Amygdala (tissue), 56 donors: Measurements from ENCODE around the gene C10orf95.
A peak's percentile ranks its signal among the peaks of the same experiment; 100 is the strongest.
"Not testable (repeated sequence)": the region's sequence is repeated elsewhere in the genome, so short reads cannot be mapped to it uniquely, and the experiment has no call there.

Source experiments
- DNase-seq, 56 donors: peaks; one replicate each; lab custom pipeline; 2025; lab: John Stamatoyannopoulos, UW

Gene C10orf95, protein sequence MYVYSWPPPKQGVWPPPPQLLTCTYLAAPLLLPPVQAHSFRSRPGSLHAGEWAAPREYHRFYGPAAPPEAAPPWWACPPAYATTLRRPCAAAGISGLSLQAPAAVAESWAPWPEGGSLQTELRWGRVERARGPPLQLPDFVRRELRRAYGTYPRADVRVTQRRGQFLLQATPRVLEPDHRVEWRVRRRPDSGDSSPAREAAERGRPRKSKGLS

DNA sequence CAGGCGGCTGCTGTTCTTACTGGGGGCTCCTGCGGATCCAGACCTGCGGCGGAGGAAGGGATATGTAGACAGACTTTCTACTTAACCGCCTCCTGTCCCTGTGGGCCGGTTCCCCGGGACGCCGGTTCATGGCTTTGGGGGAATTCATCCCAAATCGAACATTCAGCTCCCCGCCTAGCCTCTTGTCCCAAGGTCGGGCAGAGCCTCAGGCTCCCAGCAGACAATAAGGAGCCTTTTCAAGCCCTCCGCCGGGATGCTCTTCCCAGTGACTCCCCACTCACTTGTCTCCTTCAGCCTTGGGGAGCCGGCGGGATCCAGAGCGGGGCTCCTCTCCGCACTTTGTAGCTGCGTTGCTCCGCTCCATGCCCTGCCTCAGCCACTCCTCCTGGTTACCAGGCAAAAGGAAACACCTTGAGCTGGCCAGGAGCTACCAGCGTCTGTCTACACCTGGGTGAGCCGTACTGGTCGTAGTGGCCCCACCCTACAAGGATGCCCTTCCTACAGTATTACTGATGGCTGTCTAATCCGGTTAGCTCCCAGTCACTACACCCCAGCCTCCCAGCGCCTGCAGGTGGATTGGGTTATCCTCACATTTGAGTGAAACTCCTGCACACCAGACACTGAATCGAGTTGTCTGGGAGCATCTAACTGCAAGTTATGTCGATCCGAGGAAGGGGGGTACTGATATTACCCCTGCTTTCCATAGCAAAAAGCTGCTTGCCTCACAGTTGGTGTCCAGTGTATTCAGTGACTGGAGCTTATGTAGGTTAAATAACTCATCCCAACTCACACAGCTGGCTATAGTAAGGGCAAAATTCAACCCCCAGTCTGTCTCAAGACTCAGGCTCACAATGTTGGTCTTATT lies at the start of gene C10orf95:
Gene C10orf95, minus strand, starts transcription at position 439 of the 865 bp plus-strand sequence. CDS start 450 bp downstream, outside the sequence.
- DNase-seq: peak in 4 of 56 donors; percentile 9 to 39 (median 21)

DNA sequence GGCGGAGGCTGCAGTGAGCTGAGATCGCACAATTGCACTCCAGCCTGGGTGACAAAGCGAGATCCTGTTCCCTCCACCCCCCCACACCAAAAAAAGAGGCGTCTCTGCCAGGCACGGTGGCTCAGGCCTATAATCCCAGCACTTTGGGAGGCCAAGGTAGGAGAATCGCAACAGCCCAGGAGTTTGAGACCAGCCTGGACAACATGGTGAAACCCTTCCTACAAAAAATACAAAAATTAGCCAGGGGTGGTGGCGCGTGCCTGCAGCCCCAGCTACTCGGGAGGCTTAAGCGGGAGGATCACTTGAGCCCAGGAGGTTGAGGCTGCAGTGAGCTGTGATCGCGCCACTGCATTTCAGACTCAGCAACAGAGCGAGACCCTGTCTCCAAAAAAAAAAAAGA lies 49.3 kb upstream of the C10orf95 start:
- DNase-seq: not testable (repeated sequence)

DNA sequence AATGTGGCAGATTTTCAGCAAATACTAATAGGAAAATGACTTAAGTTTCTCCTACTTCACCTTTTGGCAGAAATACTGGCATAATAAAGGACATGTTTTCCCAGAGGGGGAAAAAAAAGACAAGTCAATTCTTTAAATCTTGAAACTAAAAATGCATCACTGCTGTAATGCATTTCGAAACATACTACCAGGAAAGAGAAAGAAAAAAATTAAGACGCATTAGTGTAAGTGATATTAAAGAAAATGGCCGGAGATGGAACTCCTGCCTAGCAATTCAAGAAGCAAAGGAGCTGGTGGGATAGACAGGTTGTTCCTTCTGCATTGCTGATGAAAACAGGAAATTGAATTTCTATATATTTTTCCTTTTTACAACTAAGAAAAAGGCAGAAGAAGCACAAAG lies 48.0 kb upstream of the C10orf95 start:
- no peak for DNase-seq

DNA sequence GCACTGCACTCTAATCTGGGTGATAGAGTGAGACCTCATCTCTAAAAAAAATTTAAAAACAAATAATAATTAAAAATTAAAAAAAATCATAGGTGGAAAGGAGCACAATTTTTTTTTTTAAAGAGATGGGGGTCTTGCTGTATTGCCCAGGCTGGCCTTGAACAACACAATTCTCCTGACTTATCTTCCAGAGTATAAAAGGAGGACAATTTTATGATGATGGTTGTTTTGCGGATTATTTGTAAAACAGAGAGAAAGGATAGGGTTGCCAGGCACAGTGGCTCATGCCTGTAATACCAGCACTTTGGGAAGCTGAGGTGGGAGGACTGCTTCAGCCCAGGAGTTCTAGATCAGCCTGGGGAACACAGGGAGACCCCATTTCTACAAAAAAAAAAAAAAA lies 46.2 kb upstream of the C10orf95 start:
- no peak for DNase-seq

DNA sequence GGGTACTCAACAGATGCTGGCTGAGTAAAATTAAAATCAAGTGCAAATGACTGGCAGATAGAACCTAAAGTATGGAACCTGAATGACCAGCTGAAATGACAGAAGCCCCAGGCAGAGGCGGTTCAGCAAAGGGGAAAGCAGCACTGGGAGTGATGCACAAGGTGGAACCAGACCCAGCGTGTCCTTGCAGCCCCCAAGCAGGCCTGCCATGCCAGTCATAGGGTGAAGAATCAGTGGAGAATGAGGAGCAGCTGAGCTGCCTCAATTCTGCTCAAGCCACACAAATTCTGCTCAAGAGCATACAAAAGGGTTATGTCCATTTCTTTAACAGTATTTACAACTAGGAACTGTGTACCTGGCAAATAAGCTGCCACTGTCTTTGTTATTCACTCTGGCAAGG lies 42.4 kb upstream of the C10orf95 start:
- DNase-seq: no peak

DNA sequence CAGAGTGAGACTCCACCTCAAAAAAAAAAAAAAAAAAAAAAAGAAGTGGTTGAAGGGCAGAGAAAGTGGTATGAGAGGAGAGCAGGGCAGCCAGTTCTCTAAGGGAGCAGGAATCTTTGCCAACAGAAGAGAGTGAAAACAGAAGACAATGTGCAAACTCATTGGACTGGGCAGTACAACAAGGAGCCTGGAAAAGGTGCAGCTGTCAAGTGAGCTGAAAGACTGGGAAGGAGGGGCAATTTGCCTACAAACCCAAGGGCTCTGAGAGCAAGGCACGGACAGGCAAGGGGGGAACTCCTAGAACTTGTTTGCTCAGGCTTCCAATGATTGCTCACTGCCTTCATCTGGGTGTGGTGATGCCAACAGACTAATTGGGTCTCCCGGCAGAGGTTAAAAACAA lies 41.6 kb upstream of the C10orf95 start:
- DNase-seq: peak in 19 of 56 donors; percentile 8 to 77 (median 36)

DNA sequence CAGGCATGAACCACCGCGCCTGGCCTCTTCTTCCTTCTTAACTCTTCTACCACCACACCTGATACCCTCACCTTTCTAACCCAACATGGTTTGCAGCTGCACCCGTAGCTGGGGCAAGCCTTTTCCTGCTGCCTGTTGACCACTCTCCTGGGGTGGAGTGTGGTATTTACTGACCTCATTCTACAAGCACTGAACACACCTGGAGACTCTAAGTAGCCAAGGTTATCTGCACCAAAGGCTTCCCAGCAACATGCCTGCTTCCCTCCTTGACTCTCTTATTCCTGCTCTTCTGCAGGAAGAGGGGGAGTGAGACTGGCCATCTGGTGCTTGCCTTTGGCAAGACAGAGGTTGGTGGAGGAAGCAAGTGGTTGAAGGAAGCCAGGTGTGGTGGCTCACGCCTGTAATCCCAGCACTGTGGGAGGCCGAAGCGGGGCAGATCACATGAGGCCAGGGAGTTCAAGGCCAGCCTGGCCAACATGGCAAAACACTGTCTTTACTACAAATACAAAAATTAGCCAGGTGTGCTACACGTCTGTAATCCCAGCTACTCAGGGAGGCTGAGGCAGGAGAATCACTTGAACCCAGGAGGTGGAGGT lies 41.1 kb upstream of the C10orf95 start:
- DNase-seq: no peak

DNA sequence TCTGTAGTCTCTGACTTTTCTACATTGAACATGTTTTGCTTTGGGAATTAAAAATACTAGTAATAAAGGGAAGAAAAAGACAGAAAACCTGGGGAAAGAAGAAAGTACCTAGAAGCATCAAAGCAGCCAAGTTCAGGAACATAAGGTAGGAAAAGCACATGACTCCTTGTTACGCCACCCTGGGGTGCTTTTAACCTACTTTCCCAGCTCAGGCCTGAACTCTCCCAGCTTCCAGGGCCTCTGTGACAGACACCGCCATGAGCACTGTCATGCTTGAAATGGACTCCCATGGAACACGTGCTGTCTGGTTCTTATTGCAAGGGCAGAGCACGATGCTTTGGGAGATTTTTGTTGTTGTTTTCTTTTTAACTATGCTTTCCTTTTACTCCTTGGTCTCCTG lies 39.8 kb upstream of the C10orf95 start:
- no peak for DNase-seq

DNA sequence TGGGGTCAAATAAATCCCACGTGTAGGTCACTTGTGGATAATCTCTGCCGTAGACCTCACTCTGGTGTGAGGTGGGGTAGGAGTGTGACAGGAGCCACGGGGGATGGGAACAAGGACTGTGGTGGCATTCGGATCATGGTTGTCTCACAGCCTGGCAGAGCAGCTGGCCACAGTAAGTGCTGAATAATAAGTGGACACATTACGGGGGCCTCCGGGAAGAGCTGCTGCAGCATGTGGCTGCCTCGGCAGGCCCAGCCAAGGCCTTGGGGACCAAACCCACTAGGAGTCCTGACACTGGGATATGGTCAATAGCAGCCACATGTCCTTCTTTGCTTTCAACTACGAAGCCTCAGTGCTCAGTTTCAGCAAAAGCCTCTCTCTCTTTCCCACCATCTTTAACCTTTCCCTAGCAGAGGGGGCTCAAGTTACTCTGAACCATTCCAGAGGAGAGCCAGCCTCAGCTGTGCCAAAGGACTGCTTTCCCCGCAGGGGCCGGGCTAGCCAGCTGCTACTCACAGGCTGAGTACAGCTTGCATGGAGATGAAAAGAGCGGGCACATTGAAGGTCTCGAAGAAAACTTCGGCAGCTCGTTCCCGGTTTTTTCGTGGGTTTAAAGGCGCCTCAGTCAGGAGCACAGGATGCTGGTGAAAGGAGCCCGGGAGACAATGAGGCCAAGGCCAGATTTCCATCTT lies 33.9 kb upstream of the C10orf95 start:
- DNase-seq: peak in 5 of 56 donors; percentile 7 to 24 (median 17)

DNA sequence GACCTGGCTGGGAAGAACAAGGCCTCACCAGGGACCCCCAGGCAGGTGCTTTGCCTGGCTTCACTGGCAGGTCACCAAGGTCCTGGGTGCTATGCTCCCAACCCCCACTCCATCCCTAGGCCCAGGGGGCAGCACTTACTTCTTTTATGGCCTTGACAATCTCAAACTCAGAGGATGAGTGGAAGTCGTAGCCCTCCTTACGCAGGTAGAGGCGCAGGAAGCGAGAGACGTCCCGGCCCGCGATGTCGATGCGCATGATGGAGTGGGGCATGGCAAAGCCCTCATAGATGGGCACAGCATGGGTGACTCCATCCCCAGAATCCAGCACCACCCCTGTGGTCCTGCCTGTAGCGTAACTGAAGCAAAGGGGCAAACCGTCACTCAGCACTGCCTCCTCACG lies 32.7 kb upstream of the C10orf95 start:
- no peak for DNase-seq

DNA sequence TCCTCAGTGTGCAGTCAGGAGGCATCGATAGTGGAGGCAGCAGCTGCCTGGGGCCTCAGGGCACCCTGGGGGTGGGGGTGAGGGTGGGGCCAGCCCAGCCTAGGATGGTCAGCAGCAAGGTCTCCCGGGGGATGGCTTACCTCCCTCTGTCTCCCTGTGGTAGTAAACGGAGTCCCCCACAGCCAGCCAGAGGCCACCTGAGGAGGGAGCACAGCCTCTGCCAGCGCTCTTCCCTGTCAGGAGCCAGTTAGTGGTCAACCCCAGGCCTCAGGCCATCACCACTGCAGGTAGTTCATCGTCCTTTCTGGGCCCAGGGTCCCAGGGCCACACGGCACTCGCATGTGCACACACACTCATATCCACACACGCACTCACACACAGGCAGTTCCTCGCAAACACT lies 29.1 kb upstream of the C10orf95 start:
- no peak for DNase-seq

DNA sequence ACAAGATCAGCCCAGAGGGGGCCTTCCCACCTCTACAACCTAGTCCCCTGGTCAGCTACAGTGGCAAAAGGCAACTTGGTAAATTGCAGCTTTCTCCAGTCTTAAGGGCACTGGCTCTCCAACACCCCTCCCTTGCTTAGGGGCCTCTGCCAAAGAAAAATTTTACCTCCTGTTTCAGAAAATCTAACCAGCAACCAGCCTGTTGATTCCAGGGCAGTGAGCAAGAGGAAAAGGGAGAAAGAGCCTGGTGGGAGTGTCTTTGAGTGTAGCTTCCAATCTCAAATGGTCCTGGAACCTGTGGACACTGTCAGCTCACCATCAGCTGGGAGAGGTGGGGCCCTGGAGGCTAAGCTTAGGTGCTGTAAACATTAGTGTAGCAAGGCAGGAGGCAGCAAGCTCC lies 28.3 kb upstream of the C10orf95 start:
- DNase-seq: no peak

DNA sequence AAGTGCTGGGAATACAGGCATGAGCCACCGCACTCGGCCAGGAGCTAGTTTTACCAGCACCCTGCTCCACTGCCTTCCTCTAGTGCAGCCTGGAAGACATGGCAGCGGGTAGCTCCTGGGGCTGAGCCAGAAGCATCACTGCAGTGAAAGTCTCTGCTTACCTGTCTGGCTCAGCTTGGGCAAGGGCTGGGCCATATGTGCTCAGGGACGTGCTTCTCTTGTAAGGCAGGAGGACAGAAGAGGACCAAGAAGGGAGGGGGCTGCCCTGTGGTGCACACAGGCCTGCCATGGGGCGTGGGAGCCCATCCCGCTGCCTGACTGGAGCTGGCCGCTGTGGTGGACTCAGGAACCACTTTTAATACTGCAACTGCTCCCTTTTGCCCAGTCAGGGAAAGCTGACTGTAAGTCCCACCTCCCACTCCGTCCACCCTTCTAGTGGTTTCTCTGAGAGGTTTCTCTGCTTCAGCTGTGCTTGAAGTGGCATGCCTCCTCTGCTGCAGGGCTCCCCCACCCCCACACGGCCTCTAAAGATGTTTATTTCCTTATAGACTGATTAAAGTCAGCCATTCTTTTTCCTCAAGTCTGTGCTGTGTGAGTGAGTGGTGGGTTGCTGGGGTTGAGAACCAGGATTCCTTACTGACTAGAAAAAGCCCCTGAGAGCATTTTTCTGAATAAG lies 25.3 kb upstream of the C10orf95 start:
- peak in 1 of 56 donors; percentile 14 for DNase-seq

DNA sequence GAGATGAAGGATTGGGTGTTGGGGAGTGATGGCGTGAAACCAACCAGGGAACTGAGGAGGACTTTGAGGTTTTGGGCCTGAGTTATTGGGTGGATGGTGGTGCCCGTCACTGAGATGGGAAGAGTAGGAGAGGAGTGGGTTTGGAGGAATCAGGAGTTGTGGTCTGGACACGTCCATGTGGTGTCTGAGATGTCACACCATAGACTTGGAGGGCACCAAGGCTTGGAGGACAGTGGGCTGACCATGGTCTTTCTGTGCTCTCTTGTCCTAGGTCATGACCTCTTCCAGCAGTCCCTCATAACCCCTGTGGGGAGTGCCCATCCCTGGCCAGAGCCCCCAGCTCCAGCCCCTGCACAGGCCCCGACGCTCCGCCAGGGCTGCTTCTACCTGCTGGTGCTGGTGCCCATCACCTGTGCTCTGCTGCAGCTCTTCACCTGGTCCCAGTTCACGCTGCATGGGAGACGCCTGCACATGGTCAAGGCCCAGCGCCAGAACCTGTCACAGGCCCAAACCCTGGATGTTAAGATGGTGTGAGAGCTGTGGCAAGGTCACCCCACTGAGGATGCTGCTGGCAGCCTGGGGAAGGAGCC lies 24.2 kb upstream of the C10orf95 start:
- no peak for DNase-seq

DNA sequence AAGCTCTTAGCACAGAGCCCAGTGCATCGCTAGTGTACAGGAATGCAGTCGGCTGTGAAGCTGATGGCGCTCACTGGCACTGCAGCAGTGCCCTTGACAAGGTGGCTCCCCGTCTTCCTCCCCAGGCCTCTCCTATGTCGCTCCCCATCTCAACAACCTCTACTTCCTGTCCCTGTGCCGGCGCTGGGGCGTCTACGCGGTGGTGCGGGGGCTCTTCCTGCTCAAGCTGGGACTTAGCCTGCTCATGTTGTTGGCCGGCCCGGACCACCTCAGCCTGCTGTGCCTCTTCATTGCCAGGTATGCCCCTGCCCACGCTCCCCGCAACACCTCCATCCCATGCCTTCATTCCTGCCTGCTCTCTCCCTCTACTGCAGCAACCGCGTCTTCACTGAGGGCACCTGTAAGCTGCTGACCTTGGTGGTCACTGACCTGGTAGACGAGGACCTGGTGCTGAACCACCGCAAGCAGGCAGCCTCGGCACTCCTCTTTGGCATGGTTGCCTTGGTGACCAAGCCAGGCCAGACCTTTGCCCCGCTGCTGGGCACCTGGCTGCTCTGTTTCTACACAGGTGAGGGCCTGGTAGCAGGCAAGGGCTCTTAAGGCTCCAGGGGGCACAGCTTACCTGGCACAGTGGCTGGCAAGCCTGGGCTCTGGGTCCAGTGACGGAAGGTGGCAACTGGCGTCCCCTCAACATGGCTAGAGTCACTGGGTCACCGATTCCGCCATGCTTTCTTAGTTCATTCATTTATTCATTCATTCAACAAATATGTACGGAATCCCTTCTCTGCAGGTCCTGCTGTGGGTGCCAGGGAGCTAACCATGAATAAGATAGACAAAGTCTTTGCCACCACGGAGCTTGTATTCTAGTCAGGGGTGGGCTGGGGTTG lies 22.3 kb upstream of the C10orf95 start:
- no peak for DNase-seq

DNA sequence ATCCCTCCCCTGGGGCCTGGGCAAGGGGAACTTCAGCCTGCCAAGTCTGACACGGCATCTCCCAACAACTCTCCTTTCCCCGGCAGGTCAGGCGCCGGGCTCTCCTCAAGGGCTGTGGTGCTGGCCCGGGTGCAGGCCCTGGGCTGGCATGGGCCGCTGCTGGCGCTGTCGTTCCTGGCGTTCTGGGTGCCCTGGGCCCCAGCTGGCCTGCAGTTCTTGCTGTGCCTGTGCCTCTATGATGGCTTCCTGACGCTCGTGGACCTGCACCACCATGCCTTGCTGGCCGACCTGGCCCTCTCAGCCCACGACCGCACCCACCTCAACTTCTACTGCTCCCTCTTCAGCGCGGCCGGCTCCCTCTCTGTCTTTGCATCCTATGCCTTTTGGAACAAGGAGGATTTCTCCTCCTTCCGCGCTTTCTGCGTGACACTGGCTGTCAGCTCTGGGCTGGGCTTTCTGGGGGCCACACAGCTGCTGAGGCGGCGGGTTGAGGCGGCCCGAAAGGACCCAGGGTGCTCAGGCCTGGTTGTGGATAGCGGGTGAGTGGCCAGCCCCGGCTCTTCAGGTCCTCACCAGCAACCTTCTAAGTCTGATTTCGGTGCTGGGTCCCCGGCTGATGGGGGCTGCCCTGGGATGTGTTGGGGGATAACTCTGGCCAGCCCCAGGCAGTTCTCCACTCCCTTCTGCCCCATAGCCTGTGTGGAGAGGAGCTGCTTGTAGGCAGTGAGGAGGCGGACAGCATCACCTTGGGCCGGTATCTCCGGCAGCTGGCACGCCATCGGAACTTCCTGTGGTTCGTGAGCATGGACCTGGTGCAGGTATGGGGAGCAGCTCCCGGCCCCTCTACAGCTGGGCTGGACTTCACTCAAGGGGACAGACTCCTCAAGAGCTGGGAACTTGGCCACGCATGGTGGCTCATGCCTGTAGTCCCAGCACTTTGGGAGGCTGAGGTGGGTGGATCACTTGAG lies 19.5 kb upstream of the C10orf95 start:
- DNase-seq: no peak

DNA sequence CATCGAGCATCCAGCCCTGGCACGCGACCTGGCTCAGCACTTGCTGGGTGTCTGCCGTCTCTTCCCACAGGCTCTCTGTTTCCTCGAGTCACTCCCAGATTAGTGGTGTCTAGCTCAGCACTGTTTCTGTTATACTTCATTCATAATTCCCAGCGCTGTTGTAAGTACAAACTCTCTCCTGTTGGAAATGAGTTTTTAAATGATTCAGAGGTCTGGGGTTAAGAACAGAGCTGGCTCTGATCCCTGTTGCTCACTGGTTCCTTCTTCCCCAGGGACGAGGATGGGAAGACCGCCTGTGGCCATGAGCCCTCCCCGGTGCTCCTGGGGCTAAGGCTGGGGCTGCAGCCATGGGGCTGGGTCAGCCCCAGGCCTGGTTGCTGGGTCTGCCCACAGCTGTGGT lies 17.3 kb upstream of the C10orf95 start:
- DNase-seq: no peak

DNA sequence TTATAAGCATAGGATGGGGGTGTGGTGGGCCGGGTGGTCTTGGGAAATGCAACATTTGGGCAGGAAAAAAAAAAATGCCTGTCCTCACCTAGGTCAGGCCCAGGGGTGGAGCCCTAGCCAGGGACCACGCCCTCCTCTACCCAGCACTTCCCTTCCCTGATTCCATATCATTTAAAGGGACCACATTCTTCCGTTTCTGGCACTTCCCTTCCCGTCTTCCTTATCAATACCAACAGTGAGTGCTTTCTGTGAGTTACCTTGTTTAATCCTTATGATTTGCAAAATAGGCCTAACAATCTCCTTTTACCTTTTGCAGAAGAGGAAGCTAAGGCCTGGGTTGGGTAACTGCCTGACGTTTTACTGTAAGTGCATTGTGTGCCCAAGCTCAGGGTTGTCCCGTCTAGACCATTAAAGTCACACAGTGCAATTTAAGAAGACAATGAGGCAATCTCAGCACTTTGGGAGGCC lies 16.7 kb upstream of the C10orf95 start:
- DNase-seq: no peak
